22Rv1 (cell line): ENCODE results near the gene COL23A1.

Experiments used
- CTCF ChIP-seq: fragments of 450-650 bp; IDR thresholded peaks from 2 replicates; pipeline ENCODE4 v1.5.1; 2017; ENCODE audit warnings: mild to moderate bottlenecking
- ZFX ChIP-seq: fragments of 450-650 bp; IDR thresholded peaks from 2 replicates; pipeline ENCODE4 v1.6.1; 2017; ENCODE audit warnings: antibody characterized with exemption, borderline replicate concordance

DNA sequence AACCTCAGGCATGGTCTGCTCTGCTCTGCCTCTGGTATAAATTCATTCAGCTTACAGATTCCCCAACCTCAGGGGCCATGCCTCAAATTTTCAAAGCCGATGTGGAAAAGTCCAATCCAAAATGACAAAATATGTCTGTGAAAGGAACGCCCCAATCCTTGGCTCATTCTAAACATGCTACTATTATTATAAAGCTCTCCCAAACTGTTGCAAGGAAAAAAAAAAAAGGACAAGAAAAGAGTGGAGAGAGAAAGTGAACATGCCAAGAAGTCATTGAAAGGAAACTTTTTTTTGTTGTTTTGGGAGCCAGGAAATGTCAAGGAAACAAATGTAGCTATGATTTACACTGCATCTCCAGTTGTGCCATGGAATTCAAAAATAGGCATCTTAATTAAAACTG, 3.8 kb downstream of the COL23A1 start:
- TF ChIP-seq CTCF: no peak
- TF ChIP-seq ZFX: no peak
